Fibroblast of the aortic adventitia (primary cell): ENCODE measurements around the gene BTBD1. TPM values are rescaled to one million over a fixed set of nuclear protein-coding genes. Genes with fewer than 3 reads are reported as not detected.

Experiments
- DNase-seq: peaks from one replicate; pipeline ENCODE4 v3.0.0-alpha.2; 2010; ENCODE audit warnings: low read depth
- H3K4me3 ChIP-seq: 2 replicates; pipeline ENCODE4 v1.5.1; 2011; ENCODE audit warnings: low read depth, mild to moderate bottlenecking, control low read depth, low read length, moderate library complexity
- CTCF ChIP-seq: IDR thresholded peaks from 2 replicates; pipeline ENCODE4 v1.5.1; 2011; ENCODE audit warnings: mild to moderate bottlenecking, low read length, control low read depth, inconsistent platforms; ENCODE audit not compliant: insufficient read depth
- total RNA-seq: library from RNA; depleted of rRNA; stranded (reverse); fragments of >200 nt; gene quantifications from 2 replicates; pipeline ENCODE4 v1.2.3, GENCODE V29; 2012; ENCODE audit warnings: low replicate concordance

BTBD1 gene
- total RNA-seq, 1 donor: 102 TPM

DNA sequence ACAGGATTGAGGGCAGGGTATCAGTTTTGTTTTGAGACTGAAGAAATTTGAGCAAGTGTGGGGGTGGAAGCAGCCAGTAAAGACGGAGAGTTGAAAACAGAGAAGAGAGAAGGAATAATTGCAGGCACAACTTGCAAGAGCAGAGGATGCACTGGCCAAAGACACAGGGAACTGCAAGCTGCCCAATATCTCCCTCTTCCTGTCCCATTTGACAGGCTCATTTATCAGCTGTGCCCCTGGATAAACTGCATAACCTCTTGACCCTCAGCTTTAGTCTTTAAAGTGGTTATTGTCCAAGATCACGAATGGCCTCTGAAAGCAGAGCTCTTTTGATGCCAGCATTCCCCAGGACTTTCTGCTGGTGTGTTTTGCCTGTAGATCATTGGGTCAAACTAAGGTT lies 86.1 kb downstream of the BTBD1 start:
- DNase-seq: no peak
- TF ChIP-seq CTCF: no peak
- no peak overlapping the region for H3K4me3 ChIP-seq

GRCh38 chr15:82979726-82980125 lies 87.3 kb downstream of the BTBD1 start:
- no peak for TF ChIP-seq CTCF
- no peak for DNase-seq
- H3K4me3 ChIP-seq: no peak overlapping the region

DNA sequence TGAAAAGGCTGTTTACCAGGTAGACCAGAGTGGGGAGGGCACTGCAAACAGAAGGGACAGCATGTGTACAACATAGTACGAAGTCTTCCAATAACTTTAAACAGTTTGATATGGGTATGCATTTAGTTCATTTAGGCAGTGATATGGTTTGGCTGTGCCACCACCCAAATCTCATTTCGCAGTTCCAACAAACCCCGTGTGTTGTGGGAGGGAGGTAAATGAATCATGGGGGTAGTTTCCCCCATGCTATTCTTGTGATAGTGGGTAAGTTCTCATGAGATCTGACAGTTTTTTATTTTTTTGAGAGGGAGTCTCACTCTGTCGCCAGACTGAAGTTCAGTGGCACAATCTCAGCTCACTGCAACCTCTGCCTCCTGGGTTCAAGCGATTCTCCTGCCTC lies 88.6 kb downstream of the BTBD1 start:
- no peak overlapping the region for H3K4me3 ChIP-seq
- no peak for TF ChIP-seq CTCF
- DNase-seq: no peak

DNA sequence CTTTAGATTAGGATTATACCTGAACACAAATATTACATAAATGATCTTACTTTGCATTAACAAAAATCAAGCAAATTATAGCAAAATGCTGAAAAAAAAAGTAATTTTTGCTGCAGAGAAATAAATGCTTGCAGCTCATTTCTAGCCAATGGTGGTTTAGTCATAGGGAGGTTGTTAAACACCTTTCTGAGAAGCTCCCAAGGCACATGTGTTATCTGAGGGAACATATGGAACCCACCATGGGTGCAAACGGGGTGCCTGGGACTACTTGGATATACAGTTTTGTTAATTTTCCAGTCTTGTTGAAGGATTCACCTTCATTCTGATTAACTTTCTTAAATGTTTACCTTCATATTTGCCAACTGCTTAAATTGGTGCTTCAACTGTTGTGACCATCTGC lies 90.0 kb downstream of the BTBD1 start:
- no peak for DNase-seq
- no peak for TF ChIP-seq CTCF
- H3K4me3 ChIP-seq: no peak overlapping the region

- TF ChIP-seq CTCF: no peak
- H3K4me3 ChIP-seq: no peak overlapping the region
- DNase-seq: no peak
These were observed 94.1 kb downstream of the BTBD1 start for GRCh38 chr15:82972990-82973389.

- no peak for TF ChIP-seq CTCF
- no peak overlapping the region for H3K4me3 ChIP-seq
- no peak for DNase-seq
These were observed 95.7 kb downstream of the BTBD1 start for GRCh38 chr15:82971218-82971984.

GRCh38 chr15:82970696-82971095 lies 96.4 kb downstream of the BTBD1 start:
- H3K4me3 ChIP-seq: no peak overlapping the region
- TF ChIP-seq CTCF: no peak
- no peak for DNase-seq
